CD4-positive, alpha-beta T cell treated with Interleukin-4 for 1 hour (primary cell): ENCODE measurements around the gene SMIM14.

Experiments
- DNase-seq, 2 donors: peaks; one replicate each; pipeline ENCODE4 v3.0.0-alpha.2; 2020 to 2022

The SMIM14 gene

GRCh38 chr4:39497909-39498726 lies 140.5 kb downstream of the SMIM14 start:
- DNase-seq = no peak
